ENCODE results near the gene OPTC. TPM values are rescaled to one million over a fixed set of nuclear protein-coding genes. Genes with fewer than 3 reads are reported as not detected.

The OPTC gene
- total RNA-seq, 4 donors from 2014 or later, result not detected

DNA sequence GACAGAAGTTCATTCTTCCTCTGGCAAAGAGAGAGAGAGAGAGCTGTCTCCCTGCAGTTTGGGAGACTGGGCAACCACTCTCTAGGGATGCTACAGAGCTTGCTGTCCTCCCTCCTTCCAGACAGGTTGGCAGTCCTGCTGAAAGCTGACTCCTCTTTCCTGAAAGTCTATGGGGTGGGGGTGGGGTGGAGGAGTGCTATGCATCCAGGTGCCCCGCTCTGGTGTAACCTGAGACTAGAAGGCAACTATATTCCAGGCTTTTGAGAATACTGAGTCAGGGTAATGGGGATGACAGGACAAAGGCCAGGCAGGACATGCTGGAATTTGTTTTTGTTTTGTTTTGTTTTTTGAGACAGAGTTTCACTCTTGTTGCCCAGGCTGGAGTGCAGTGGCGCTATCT is 55.4 kb downstream of the OPTC start:
- H3K27ac ChIP-seq, result no peak overlapping the region

DNA sequence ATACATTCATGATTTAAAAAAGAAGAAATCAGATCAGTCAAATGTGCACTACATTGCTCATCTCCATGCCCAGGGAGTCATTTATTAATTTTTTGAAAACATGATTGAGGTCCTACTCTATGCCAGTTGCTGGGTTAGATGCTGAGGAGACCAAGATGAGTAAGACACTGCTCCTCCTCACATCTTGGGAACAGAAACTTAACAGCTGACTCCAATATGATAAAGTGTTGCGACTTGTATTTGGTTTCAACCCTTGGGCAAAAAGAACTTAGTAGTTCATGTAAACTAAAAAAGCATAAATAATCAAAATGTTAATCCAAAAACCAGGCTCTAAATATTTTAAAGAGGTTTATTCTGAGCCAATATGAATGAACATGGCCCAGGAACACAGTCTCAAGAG is 56.9 kb downstream of the OPTC start:
- Histone ChIP-seq H3K4me3 (no peak overlapping the region), H3K36me3 (no peaks in the 10 kb centered on the region), H3K9me3 (no peaks in the 10 kb centered on the region), H3K27ac (no peak overlapping the region), H3K27me3 (no peaks in the 10 kb centered on the region), H3K4me1 (peaks cover 10% of the 10 kb centered on the region in 2 donors)
- intact Hi-C loops (cut with DNase I; ENCODE audit: low total_unique reads) (no loop called here), in situ Hi-C loops (cut with MboI; ENCODE audit: low sequenced_read_pairs in 4 of 4) (no loop called here)
- TF ChIP-seq, protein P1, sequence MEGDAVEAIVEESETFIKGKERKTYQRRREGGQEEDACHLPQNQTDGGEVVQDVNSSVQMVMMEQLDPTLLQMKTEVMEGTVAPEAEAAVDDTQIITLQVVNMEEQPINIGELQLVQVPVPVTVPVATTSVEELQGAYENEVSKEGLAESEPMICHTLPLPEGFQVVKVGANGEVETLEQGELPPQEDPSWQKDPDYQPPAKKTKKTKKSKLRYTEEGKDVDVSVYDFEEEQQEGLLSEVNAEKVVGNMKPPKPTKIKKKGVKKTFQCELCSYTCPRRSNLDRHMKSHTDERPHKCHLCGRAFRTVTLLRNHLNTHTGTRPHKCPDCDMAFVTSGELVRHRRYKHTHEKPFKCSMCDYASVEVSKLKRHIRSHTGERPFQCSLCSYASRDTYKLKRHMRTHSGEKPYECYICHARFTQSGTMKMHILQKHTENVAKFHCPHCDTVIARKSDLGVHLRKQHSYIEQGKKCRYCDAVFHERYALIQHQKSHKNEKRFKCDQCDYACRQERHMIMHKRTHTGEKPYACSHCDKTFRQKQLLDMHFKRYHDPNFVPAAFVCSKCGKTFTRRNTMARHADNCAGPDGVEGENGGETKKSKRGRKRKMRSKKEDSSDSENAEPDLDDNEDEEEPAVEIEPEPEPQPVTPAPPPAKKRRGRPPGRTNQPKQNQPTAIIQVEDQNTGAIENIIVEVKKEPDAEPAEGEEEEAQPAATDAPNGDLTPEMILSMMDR (IDR thresholded peaks at IDR 0.05 in 4 of 5, conservative IDR thresholded peaks at IDR 0.05 in 1 of 5), result no peak
- TF ChIP-seq POLR2A (IDR thresholded peaks at IDR 0.05), result no peak
- ATAC-seq, result no peak
- DNase-seq, result no peak

More for the DNA sequence above, 55.4 kb downstream of the OPTC start:
- Histone ChIP-seq H3K4me3 (no peak overlapping the region), H3K4me1 (no peaks in the 10 kb centered on the region), H3K27me3 (no peaks in the 10 kb centered on the region), H3K9me3 (no peaks in the 10 kb centered on the region), H3K36me3 (no peaks in the 10 kb centered on the region)
- TF ChIP-seq, protein P1 (IDR thresholded peaks at IDR 0.05 in 4 of 5, conservative IDR thresholded peaks at IDR 0.05 in 1 of 5), result no peak
- TF ChIP-seq POLR2A (IDR thresholded peaks at IDR 0.05), result no peak
- ATAC-seq, result peak; percentile 69 to 86
- in situ Hi-C loops (cut with MboI; ENCODE audit: low sequenced_read_pairs in 4 of 4) (no loop called here), intact Hi-C loops (cut with DNase I; ENCODE audit: low total_unique reads) (no loop called here)
- peak in 1 of 2 donors; percentile 42 for DNase-seq

DNA sequence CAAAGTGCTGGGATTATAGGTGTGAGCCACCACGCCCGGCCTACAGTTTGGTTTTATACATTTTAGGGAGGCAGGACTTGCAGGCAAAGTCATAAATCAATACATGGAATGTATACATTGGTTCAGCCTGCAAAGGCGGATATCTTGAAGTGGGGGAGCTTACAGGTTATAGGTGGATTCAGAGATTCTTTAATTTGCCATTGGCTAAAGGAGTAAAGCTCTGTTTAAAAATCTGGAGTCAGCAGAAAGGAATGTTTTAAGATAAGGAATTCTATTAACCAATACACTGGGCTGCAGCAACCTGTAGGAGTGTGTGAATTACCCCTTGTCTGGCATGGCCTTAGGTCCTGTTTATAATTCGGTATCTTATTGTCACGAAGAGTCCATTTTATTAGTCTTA is 57.6 kb downstream of the OPTC start:
- DNase-seq, result no peak
- H3K36me3 ChIP-seq, result no peaks in the 10 kb centered on the region
- TF ChIP-seq POLR2A (IDR thresholded peaks at IDR 0.05), result no peak
- TF ChIP-seq, protein P1 (IDR thresholded peaks at IDR 0.05 in 4 of 5, conservative IDR thresholded peaks at IDR 0.05 in 1 of 5), result no peak
- H3K27ac ChIP-seq, result no peak overlapping the region
- no peaks in the 10 kb centered on the region for H3K9me3 ChIP-seq
- H3K4me3 ChIP-seq, result no peak overlapping the region
- in situ Hi-C loops (cut with MboI; ENCODE audit: low sequenced_read_pairs in 4 of 4), result no loop called here
- ATAC-seq, result no peak
- H3K27me3 ChIP-seq, result no peaks in the 10 kb centered on the region
- intact Hi-C loops (cut with DNase I; ENCODE audit: low total_unique reads), result no loop called here
- peaks cover 17% of the 10 kb centered on the region in 2 donors for H3K4me1 ChIP-seq

DNA sequence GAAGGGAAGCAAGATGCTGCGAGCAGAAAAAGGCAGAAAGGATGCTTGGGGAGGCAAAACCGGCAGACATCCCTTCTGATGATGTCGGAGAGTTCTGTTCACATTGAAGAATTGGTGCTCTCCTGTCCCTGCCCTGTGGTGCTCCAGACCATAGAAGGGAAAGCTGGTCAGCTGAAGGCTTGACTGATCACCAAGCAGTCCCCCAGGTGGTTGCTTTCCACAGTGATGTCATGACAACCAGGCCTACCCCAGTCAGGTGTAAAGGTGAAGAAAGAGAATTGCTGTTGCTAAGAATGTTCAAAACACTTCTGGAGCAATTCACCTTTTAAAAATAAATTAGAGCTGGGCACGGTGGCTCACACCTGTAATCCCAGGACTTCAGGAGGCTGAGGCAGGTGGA is 59.5 kb downstream of the OPTC start:
- TF ChIP-seq, protein P1 (IDR thresholded peaks at IDR 0.05 in 4 of 5, conservative IDR thresholded peaks at IDR 0.05 in 1 of 5), result no peak
- TF ChIP-seq POLR2A (IDR thresholded peaks at IDR 0.05), result no peak
- in situ Hi-C loops (cut with MboI; ENCODE audit: low sequenced_read_pairs in 4 of 4), result no loop called here
- Histone ChIP-seq H3K4me3 (no peak overlapping the region), H3K4me1 (peaks cover 34% of the 10 kb centered on the region in 2 donors), H3K36me3 (no peaks in the 10 kb centered on the region), H3K9me3 (no peaks in the 10 kb centered on the region), H3K27me3 (no peaks in the 10 kb centered on the region), H3K27ac (no peak overlapping the region)
- ATAC-seq, result no peak
- intact Hi-C loops (cut with DNase I; ENCODE audit: low total_unique reads), result no loop called here
- no peak for DNase-seq

DNA sequence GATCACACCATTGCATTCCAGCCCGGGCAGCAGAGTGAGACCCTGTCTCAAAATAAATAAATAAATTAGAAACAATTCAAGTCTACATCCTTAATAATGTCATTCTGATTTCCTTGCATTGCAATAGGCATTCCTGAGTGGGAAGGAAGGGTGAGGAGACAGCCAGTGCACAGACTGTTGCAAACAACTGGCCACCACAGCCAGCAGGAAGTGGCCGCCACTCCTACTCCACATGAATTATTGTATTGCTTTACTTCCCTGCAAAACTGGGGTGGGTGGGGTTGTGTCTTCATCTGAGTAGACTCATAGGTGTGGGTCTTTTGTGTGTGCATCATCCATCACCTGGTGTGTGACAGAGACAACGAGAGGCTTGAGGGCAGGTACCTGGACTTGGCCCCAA is 60.1 kb downstream of the OPTC start:
- TF ChIP-seq POLR2A (IDR thresholded peaks at IDR 0.05), result no peak
- TF ChIP-seq, protein P1 (IDR thresholded peaks at IDR 0.05 in 4 of 5, conservative IDR thresholded peaks at IDR 0.05 in 1 of 5), result no peak
- H3K27me3 ChIP-seq, result no peaks in the 10 kb centered on the region
- in situ Hi-C loops (cut with MboI; ENCODE audit: low sequenced_read_pairs in 4 of 4) (no loop called here), intact Hi-C loops (cut with DNase I; ENCODE audit: low total_unique reads) (no loop called here)
- H3K4me3 ChIP-seq, result no peak overlapping the region
- no peak overlapping the region for H3K27ac ChIP-seq
- ATAC-seq (no peak), DNase-seq (no peak)
- H3K9me3 ChIP-seq, result no peaks in the 10 kb centered on the region
- H3K36me3 ChIP-seq, result no peaks in the 10 kb centered on the region
- H3K4me1 ChIP-seq, result peaks cover 39 to 40% of the 10 kb centered on the region in 2 donors

All from gastrocnemius medialis (tissue), 4 donors.